ENCODE results near the gene SIRT3.
"Not testable (repeated sequence)": the region's sequence is repeated elsewhere in the genome, so short reads cannot be mapped to it uniquely, and the experiment has no call there.

The SIRT3 gene

GRCh38 chr11:192674-193128, 43.4 kb downstream of the SIRT3 start, which contains the start of gene SCGB1C1:
Gene SCGB1C1, plus strand, starts transcription at chr11:193078. Its CDS starts 22 bp downstream, at chr11:193100.
- not testable (repeated sequence) for H2BK15ac ChIP-seq (replicated peaks; ENCODE audit: low read depth); H2BK120ac ChIP-seq (ENCODE audit: low read depth, low read length); H3K9ac ChIP-seq (ENCODE audit: low read length); H3K4me1 ChIP-seq (ENCODE audit: control insufficient read depth, low read depth, low read length); H3K23ac ChIP-seq (ENCODE audit: low read length); H3K18ac ChIP-seq (ENCODE audit: low read length); DNase-seq; H3K79me2 ChIP-seq (ENCODE audit: control insufficient read depth, insufficient read depth, low read length); H3K4me2 ChIP-seq (ENCODE audit: low read length); H2AK5ac ChIP-seq (ENCODE audit: low read length); H2BK5ac ChIP-seq (ENCODE audit: low read length); H3K27ac ChIP-seq (ENCODE audit: low read depth, low read length); H3K27me3 ChIP-seq (ENCODE audit: insufficient read depth, low read length, poor library complexity); H3K56ac ChIP-seq (ENCODE audit: low read length); H3K4ac ChIP-seq (ENCODE audit: low read depth, low read length); H4K8ac ChIP-seq (ENCODE audit: low read depth, low read length); H3K79me1 ChIP-seq (ENCODE audit: low read length); H4K5ac ChIP-seq (ENCODE audit: low read length); H3K4me3 ChIP-seq (ENCODE audit: low read length); H3K36me3 ChIP-seq (ENCODE audit: control insufficient read depth, insufficient read depth, low read length)
- WGBS (ENCODE audit: extremely low coverage, insufficient coverage, low lambda C conversion rate): no CpG with 5 or more reads among the region's 11 CpGs

GRCh38 chr11:191490-192478, 44.4 kb downstream of the SIRT3 start:
- H3K23ac ChIP-seq (ENCODE audit: low read length); H2BK120ac ChIP-seq (ENCODE audit: low read depth, low read length); DNase-seq; H3K4ac ChIP-seq (ENCODE audit: low read depth, low read length); H4K8ac ChIP-seq (ENCODE audit: low read depth, low read length); H2BK5ac ChIP-seq (ENCODE audit: low read length); H3K18ac ChIP-seq (ENCODE audit: low read length); H3K4me2 ChIP-seq (ENCODE audit: low read length); H3K27ac ChIP-seq (ENCODE audit: low read depth, low read length); H3K27me3 ChIP-seq (ENCODE audit: insufficient read depth, low read length, poor library complexity); H2BK15ac ChIP-seq (replicated peaks; ENCODE audit: low read depth); H3K79me1 ChIP-seq (ENCODE audit: low read length); H3K4me1 ChIP-seq (ENCODE audit: control insufficient read depth, low read depth, low read length); H3K4me3 ChIP-seq (ENCODE audit: low read length); H4K5ac ChIP-seq (ENCODE audit: low read length); H3K56ac ChIP-seq (ENCODE audit: low read length); H2AK5ac ChIP-seq (ENCODE audit: low read length); H3K36me3 ChIP-seq (ENCODE audit: control insufficient read depth, insufficient read depth, low read length); H3K9ac ChIP-seq (ENCODE audit: low read length); H3K79me2 ChIP-seq (ENCODE audit: control insufficient read depth, insufficient read depth, low read length): not testable (repeated sequence)
- no CpG with 5 or more reads among the region's 8 CpGs for WGBS (ENCODE audit: extremely low coverage, insufficient coverage, low lambda C conversion rate)

- H3K79me2 ChIP-seq (ENCODE audit: control insufficient read depth, insufficient read depth, low read length); H3K4me1 ChIP-seq (ENCODE audit: control insufficient read depth, low read depth, low read length); H3K4ac ChIP-seq (ENCODE audit: low read depth, low read length); H3K27me3 ChIP-seq (ENCODE audit: insufficient read depth, low read length, poor library complexity); H2BK5ac ChIP-seq (ENCODE audit: low read length); H2BK15ac ChIP-seq (replicated peaks; ENCODE audit: low read depth); H3K36me3 ChIP-seq (ENCODE audit: control insufficient read depth, insufficient read depth, low read length); DNase-seq; H3K4me2 ChIP-seq (ENCODE audit: low read length); H4K5ac ChIP-seq (ENCODE audit: low read length); H2AK5ac ChIP-seq (ENCODE audit: low read length); H4K8ac ChIP-seq (ENCODE audit: low read depth, low read length); H3K79me1 ChIP-seq (ENCODE audit: low read length); H2BK120ac ChIP-seq (ENCODE audit: low read depth, low read length); H3K23ac ChIP-seq (ENCODE audit: low read length); H3K4me3 ChIP-seq (ENCODE audit: low read length); H3K56ac ChIP-seq (ENCODE audit: low read length); H3K18ac ChIP-seq (ENCODE audit: low read length); H3K27ac ChIP-seq (ENCODE audit: low read depth, low read length); H3K9ac ChIP-seq (ENCODE audit: low read length): not testable (repeated sequence)
- WGBS (ENCODE audit: extremely low coverage, insufficient coverage, low lambda C conversion rate): no CpG with 5 or more reads among the region's 5 CpGs
Measured at GRCh38 chr11:190546-190945, 45.6 kb downstream of the SIRT3 start.

DNA sequence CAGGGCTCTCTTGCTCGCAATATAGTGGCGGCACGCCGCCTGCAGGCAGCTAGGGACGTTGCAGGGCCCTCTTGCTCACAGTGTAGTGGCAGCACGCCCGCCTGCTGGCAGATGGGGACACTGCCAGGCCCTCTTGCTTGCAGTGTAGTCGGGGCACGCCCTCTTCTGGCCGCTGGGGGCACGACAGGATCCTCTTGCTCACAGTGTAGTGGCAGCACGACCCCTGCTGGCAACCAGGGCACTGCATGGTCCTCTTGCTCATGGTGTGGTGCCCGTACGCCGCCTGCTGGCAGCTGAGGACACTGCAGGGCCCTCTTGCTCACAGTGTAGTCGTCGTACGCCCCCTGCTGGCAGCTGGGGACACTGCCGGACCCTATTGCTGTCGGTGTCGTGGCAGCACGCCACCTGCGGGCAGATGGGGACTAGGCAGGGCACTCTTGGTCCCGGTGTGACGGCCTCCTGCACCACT, 46.3 kb downstream of the SIRT3 start:
- not testable (repeated sequence) for H2BK120ac ChIP-seq (ENCODE audit: low read depth, low read length); H3K56ac ChIP-seq (ENCODE audit: low read length); H3K27me3 ChIP-seq (ENCODE audit: insufficient read depth, low read length, poor library complexity); H3K9ac ChIP-seq (ENCODE audit: low read length); H3K23ac ChIP-seq (ENCODE audit: low read length); H3K4me3 ChIP-seq (ENCODE audit: low read length); H3K4me2 ChIP-seq (ENCODE audit: low read length); H3K4ac ChIP-seq (ENCODE audit: low read depth, low read length); H3K79me1 ChIP-seq (ENCODE audit: low read length); H3K36me3 ChIP-seq (ENCODE audit: control insufficient read depth, insufficient read depth, low read length); H3K4me1 ChIP-seq (ENCODE audit: control insufficient read depth, low read depth, low read length); H2BK15ac ChIP-seq (replicated peaks; ENCODE audit: low read depth); H3K18ac ChIP-seq (ENCODE audit: low read length); H2BK5ac ChIP-seq (ENCODE audit: low read length); H2AK5ac ChIP-seq (ENCODE audit: low read length); H3K27ac ChIP-seq (ENCODE audit: low read depth, low read length); H3K79me2 ChIP-seq (ENCODE audit: control insufficient read depth, insufficient read depth, low read length); DNase-seq; H4K5ac ChIP-seq (ENCODE audit: low read length); H4K8ac ChIP-seq (ENCODE audit: low read depth, low read length)
- no CpG with 5 or more reads among the region's 25 CpGs for WGBS (ENCODE audit: extremely low coverage, insufficient coverage, low lambda C conversion rate)

DNA sequence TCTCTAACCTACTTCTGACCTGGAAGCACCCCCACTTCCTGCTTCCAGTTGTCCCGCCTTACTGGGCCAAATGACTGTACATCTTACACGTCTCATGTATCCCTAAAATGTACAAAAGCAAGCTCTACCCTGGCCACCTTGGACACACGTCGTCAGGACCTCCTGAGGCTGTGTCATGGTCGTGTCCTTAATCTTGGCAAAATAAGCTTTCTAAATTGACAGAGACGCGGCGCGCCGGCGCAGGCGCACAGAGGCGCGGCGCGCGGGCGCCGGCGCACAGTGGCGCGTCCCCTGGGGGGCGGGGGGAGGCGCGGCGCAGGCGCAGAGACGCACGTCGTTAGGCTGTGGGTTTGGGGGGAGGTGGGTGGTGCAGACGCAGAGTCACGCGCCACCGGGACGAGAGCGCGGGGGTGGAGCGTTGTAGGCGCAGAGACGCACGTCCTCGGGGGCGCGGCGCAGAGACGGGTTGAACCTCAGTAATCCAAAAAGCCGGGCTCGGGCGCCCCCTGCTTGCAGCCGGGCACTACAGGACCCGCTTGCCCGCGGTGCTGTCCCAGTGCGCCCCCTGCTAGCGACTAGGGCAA, 46.9 kb downstream of the SIRT3 start:
- not testable (repeated sequence) for H2BK15ac ChIP-seq (replicated peaks; ENCODE audit: low read depth); H3K4ac ChIP-seq (ENCODE audit: low read depth, low read length); H2AK5ac ChIP-seq (ENCODE audit: low read length); H2BK5ac ChIP-seq (ENCODE audit: low read length); DNase-seq; H3K18ac ChIP-seq (ENCODE audit: low read length); H3K4me2 ChIP-seq (ENCODE audit: low read length); H3K4me1 ChIP-seq (ENCODE audit: control insufficient read depth, low read depth, low read length); H3K27ac ChIP-seq (ENCODE audit: low read depth, low read length); H3K9ac ChIP-seq (ENCODE audit: low read length); H3K4me3 ChIP-seq (ENCODE audit: low read length); H3K27me3 ChIP-seq (ENCODE audit: insufficient read depth, low read length, poor library complexity); H3K23ac ChIP-seq (ENCODE audit: low read length); H3K36me3 ChIP-seq (ENCODE audit: control insufficient read depth, insufficient read depth, low read length); H3K79me1 ChIP-seq (ENCODE audit: low read length); H4K8ac ChIP-seq (ENCODE audit: low read depth, low read length); H4K5ac ChIP-seq (ENCODE audit: low read length); H2BK120ac ChIP-seq (ENCODE audit: low read depth, low read length); H3K56ac ChIP-seq (ENCODE audit: low read length); H3K79me2 ChIP-seq (ENCODE audit: control insufficient read depth, insufficient read depth, low read length)
- no CpG with 5 or more reads among the region's 55 CpGs for WGBS (ENCODE audit: extremely low coverage, insufficient coverage, low lambda C conversion rate)
